Dedifferentiated amniotic fluid mesenchymal stem cell (primary cell): ENCODE measurements around the gene C6orf15.
"Not testable (repeated sequence)": the region's sequence is repeated elsewhere in the genome, so short reads cannot be mapped to it uniquely, and the experiment has no call there.

Source experiments
- DNase-seq: peaks from one replicate; pipeline ENCODE4 v3.0.0-alpha.2; 2016; ENCODE audit errors: extremely low spot score

Gene C6orf15

DNA sequence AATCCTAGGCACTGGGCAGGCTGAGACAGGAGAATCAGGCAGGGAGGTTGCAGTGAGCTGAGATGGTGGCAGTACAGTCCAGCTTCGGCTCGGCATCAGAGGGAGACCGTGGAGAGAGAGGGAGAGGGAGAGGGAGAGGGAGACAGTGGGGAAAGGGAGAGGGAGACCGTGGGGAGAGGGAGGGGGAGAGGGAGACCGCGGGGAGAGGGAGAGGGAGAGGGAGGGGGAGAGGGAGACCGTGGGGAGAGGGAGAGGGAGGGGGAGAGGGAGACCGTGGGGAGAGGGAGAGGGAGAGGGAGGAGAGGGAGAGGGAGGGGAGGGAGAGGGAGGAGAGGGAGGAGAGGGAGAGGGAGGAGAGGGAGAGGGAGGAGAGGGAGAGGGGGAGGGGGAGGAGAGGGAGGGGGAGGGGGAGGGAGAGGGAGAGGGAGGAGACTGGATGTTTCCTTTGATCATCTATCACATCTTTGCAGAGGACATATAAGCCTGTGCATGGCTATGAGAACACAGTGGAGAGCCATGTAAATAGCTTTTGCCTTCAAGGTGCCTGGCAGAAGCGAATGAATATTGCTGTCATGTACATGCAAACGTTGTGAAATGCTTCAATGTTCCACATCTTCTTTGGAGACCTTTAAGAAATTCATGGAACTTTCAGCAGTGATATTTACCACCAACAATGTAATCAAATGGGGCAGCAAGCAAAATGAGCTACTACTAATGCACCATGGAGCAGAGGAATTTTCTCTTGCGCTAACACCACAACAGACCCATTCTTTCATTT lies 44.3 kb downstream of the C6orf15 start:
- not testable (repeated sequence) for DNase-seq

DNA sequence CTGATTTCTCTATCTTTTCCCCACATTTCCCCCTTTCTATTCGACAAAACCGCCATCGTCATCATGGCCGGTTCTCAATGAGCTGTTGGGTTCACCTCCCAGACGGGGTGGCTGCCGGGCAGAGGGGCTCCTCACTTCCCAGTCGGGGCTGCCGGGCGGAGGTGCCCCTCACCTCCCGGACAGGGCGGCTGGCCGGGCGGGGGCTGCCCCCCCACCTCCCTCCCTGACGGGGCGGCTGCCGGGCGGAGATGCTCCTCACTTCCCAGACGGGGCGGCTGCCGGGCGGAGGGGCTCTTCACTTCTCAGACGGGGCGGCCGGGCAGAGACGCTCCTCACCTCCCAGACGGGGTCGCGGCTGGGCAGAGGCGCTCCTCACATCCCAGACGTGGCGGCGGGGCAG lies 45.3 kb downstream of the C6orf15 start:
- not testable (repeated sequence) for DNase-seq

DNA sequence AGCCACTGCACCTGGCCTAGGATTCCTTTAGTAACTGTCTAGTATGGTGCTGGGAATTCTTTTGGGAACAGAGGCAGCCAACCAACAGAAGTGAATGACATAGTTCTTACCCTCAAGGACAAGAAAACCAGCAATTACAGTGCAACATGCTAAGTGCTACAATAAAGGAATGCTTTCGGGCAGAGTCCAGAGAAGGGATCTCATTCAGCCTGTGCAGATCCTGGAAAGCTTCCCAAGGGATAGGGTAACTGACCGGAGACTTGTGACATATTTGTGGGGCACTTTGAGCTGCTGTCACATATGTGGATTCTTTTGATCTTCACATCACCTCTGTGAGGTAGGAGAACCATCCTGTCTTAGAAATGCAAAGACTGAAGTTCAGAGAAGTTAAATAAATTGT lies 46.8 kb downstream of the C6orf15 start:
- DNase-seq = peak; percentile 38

DNA sequence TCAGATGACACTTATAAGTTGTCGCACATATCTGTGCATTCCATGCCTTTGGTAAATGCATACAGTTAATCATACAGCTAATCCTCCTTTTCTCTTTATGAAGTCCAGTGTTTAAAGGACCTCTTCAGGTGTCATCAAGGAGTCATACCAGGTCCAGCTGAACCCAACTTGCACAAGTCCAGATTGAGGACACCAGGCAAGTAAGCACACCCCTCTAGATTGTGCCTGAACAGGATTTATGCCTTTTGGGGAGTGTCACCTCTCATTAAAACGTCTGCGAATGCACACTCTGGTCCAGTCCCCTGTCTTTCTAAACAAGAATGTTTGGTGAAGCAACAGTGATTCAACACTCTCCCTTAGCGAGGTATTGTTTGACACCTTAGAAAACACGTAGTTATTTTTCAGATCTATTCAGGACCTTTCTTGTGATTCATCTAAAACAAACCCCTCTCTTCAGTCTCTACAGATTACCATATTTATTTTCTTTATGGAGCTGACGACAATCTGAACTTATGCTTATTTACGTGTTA lies 48.4 kb downstream of the C6orf15 start:
- no peak for DNase-seq
